Gastrocnemius medialis (tissue), 4 donors: ENCODE data around the gene MARCHF4.

Experiments used
- POLR2A ChIP-seq, 2 donors: fragments of 450-650 bp; IDR thresholded peaks; one replicate each; pipeline ENCODE4 v1.6.1; 2017; ENCODE audit warnings: antibody characterized with exemption in 2 of 2, mild to moderate bottlenecking in 2 of 2, moderate library complexity in 2 of 2
- TF ChIP-seq, protein P1 (sequence below), 5 experiments: fragments of 450-650 bp in 3 of 5; fragments of 200-600 bp in 2 of 5; sonication (generic) in 2 of 5; IDR thresholded peaks in 4 of 5; conservative IDR thresholded peaks in 1 of 5; 1 replicate in 4 of 5; 2 replicates in 1 of 5; pipeline ENCODE4 v1.5.1; 2016 to 2019; ENCODE audit warnings: antibody characterized with exemption in 5 of 5, mild to moderate bottlenecking in 3 of 5, moderate library complexity in 3 of 5

DNA sequence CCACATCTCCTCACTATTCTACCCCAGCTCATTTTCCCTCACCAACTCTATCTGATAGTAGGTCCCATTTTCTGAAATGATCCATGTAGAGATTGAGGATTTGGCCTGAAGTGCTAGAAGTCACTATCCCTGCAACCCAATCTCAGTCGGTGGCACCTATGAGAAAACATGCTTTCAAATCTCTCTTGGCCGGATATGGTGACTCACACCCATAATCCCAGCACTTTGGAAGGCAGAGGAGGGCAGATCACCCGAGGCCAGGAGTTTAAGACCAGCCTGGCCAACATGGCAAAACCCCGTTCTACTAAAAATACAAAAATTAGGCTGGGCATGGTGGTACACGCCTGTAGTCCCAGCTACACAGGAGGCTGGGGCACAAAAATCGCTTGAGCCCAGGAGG is 19.1 kb upstream of the MARCHF4 start:
- TF ChIP-seq, protein P1, sequence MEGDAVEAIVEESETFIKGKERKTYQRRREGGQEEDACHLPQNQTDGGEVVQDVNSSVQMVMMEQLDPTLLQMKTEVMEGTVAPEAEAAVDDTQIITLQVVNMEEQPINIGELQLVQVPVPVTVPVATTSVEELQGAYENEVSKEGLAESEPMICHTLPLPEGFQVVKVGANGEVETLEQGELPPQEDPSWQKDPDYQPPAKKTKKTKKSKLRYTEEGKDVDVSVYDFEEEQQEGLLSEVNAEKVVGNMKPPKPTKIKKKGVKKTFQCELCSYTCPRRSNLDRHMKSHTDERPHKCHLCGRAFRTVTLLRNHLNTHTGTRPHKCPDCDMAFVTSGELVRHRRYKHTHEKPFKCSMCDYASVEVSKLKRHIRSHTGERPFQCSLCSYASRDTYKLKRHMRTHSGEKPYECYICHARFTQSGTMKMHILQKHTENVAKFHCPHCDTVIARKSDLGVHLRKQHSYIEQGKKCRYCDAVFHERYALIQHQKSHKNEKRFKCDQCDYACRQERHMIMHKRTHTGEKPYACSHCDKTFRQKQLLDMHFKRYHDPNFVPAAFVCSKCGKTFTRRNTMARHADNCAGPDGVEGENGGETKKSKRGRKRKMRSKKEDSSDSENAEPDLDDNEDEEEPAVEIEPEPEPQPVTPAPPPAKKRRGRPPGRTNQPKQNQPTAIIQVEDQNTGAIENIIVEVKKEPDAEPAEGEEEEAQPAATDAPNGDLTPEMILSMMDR (IDR thresholded peaks at IDR 0.05 in 4 of 5, conservative IDR thresholded peaks at IDR 0.05 in 1 of 5) = no peak
- no peak for TF ChIP-seq POLR2A (IDR thresholded peaks at IDR 0.05)
